HG03108 (cell line): ENCODE results near the gene UGT2A2.
"Not testable (repeated sequence)": the region's sequence is repeated elsewhere in the genome, so short reads cannot be mapped to it uniquely, and the experiment has no call there.

ENCODE experiments used
- ATAC-seq: cut with Tn5 transposase; IDR thresholded peaks from one replicate; pipeline ENCODE4 v1.9.1; 2021; ENCODE audit warnings: moderate library complexity; ENCODE audit not compliant: unreplicated experiment

UGT2A2 gene

DNA sequence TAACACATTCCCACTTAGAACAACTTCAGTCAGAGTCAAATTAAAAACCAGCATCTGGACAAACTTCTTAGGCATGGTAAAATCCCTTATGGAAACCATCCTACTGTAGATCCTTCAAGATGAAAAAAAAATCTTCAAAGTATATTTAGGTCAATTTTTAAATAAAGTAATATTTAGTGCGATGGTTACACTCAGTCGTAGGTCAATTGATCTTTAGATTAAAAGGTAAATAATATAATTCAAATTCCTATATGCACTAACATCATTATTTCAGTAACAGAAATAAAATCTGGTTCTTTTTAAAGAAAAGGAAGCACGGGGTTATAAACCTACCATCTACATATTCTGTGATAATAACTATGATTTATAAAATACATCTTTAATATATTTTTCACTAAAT lies at the start of gene UGT2A2:
Gene UGT2A2, minus strand, starts transcription at position 101 of the 400 bp plus-strand sequence. Its CDS starts 2 bp downstream, at position 99.
- ATAC-seq: no peak

DNA sequence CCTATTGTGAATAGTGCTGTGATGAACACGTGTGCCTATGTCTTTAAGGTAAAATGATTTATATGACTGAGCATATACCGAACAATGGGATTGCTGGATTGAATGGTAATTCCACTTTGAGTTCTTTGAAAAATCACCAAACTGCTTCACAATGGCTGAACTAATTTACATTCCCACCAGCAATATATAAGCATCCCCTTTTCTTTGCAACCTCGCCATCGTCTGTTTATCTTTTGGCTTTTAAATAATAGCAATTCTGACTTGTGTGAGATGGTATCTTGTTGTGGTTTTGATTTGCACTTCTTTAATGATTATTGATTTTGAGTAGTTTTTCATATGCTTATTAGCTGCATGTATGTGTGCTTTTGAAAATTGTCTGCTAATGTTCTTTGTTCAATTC lies 45.4 kb upstream of the UGT2A2 start:
- no peak for ATAC-seq

GRCh38 chr4:69668680-69669079 lies 29.2 kb upstream of the UGT2A2 start:
- ATAC-seq: no peak

DNA sequence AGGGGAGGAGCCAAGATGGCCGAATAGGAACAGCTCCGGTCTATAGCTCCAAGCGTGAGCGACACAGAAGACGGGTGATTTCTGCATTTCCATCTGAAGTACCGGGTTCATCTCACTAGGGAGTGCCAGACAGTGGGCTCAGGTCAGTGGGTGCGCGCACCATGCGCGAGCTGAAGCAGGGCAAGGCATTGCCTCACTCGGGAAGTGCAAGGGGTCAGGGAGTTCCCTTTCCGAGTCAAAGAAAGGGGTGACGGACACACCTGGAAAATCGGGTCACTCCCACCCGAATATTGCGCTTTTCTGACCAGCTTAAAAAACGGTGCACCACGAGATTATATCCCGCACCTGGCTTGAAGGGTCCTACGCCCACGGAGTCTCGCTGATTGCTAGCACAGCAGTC lies 24.6 kb upstream of the UGT2A2 start:
- ATAC-seq: not testable (repeated sequence)

- not testable (repeated sequence) for ATAC-seq
Observed at GRCh38 chr4:69661130-69661803, 21.8 kb upstream of the UGT2A2 start.

GRCh38 chr4:69658133-69658532 lies 18.7 kb upstream of the UGT2A2 start:
- ATAC-seq: no peak

DNA sequence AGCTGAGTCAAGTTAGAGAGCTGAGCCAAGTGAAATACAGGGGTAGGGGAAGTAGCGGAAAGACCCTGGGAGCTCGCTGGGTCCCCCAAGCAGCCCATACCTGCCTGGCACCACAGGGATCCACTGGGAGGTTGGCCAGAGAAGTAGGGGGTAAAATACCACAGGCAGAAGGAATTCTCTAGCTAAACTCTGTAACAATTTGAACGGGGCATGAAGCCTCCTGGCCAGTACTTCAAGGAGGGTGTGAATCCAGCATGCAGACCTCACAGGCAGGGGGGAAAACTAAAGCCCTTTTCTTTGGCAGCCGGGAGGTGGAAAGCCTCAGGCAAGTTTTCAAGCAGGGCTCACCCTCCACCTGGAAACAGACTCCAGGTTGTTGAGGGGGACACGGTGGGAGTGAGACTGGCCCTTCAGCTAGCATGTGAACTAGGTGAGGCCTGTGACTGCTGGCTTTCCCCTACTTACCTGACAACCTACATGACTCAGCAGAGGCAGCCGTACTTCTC lies 17.3 kb upstream of the UGT2A2 start:
- no peak for ATAC-seq

DNA sequence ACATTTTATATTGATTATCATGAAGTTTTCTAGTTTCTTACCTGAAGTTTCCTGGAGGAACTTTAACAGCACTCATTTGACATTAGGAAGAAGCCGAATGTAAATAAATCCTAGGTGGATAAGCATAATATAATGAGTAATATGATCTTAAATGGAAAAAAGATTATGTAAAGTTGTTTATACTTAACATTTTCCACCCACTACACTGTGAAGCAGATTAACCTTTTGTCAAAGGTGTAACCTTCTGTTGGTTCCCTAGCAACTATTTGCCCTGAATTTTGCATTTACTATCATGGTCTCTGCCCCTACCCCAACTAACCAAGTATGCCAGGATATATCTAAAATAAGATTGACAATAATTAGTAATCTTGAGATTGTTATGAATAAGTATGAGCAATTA lies 13.7 kb upstream of the UGT2A2 start, which contains the start of gene UGT2A1:
Gene UGT2A1, minus strand, starts transcription at position 101 of the 400 bp plus-strand sequence. CDS start 5,603 bp downstream, outside the sequence.
- no peak for ATAC-seq

- no peak for ATAC-seq
Observed at GRCh38 chr4:69650872-69651271, 11.4 kb upstream of the UGT2A2 start.

DNA sequence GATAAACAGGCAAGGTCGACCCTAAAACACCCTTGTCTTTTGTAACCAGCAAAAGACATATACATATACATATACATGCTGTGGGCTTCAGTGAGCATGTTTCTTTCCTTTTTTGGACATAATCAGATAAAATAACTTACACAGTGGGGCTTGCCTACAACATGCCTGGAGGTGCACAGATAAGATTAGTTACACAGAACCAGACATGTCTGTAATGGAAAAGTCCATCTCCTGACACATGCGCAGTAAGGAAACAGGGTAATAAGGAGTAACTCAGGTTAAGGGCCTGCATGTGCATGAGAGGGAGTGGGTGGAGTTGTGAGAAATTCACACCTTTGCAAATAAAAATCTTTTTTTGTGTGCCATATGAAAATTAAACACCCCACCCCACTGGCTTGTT lies 10.2 kb upstream of the UGT2A2 start:
- no peak for ATAC-seq

GRCh38 chr4:69649207-69649606 lies 9.8 kb upstream of the UGT2A2 start:
- no peak for ATAC-seq

GRCh38 chr4:69642961-69643360 lies 3.5 kb upstream of the UGT2A2 start:
- no peak for ATAC-seq

- ATAC-seq: no peak
Observed at GRCh38 chr4:69640289-69640688, 847 bp upstream of the UGT2A2 start.

- ATAC-seq: no peak
Observed at GRCh38 chr4:69617083-69617694, 22.3 kb downstream of the UGT2A2 start.

DNA sequence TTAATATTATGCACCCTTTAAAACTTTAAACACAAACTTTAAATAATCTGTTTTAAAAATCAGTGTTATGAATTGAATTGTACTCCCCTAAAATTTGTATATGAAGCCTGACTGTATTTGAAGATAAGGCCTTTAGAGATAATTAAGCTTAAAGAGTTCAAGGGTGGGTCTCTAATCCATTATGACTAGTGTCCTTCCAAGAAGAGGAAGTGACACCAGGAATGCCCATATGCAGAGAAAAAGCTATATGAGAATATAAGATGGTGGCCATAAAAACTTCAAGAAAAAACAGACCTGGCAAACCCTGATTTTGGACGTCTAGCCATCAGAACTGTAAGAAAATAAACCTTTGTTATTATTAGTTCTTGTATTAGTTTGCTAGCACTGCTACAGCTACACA lies 29.0 kb downstream of the UGT2A2 start:
- ATAC-seq: no peak

DNA sequence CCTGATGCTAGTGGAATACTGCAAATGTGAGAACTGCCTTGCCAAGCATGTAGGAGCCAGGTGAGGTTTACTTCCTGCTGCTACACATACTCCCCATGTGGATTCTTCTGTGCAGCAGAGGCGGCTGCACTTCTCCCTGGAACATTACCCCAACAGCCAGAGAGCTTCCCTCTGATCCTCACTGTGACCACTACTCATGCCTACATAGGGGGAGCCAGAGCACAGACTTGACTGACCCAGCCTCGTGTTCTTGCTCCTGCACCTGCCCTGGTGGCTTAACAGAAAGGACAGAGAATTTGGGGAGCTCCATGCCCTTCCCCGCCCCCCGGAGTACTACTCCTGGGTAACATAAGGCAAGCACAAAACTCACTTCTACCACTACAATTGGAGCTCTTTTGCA lies 38.4 kb downstream of the UGT2A2 start:
- no peak for ATAC-seq

- ATAC-seq: no peak
Observed at GRCh38 chr4:69600013-69600412, 39.4 kb downstream of the UGT2A2 start.

- no peak for ATAC-seq
Observed at GRCh38 chr4:69594382-69594781, 45.1 kb downstream of the UGT2A2 start.

- no peak for ATAC-seq
Observed at GRCh38 chr4:69591364-69591763, 48.1 kb downstream of the UGT2A2 start.

DNA sequence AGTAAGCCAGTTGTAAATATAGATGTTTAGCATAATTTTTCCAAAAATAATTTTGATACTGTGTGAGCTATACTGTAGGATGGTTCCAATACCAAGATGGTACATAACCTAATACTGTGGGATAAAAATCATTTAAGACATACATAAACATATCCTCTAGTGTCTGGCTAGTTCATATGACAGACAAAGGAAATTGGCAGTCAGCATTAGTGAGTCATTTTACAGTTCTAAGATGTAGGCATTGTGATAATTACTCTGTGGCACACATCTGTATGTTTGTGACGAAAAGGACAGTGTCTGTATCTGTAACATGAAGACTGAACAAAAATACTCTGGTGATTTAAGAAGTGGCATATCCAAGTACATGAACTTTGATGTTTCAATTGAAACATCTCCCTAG lies 49.6 kb downstream of the UGT2A2 start:
- no peak for ATAC-seq

DNA sequence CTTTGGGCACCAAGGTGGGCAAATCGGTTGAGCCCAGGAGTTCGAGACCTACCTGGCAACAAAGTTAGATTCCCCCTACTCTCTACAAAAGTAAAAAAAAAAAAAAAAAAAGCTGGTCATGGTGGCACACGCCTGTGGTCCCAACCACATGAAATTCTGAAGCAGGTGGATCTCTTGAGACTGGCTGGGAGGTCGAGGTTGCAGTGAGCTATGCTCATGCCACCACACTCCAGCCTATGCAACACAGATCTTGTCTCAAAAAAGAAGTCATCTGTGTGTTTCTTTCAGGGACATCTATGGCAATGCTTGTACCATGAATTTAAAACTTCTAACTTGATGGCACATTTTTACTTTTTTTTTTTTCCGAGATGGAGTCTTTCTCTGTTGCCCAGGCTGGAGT lies 55.3 kb downstream of the UGT2A2 start:
- no peak for ATAC-seq

DNA sequence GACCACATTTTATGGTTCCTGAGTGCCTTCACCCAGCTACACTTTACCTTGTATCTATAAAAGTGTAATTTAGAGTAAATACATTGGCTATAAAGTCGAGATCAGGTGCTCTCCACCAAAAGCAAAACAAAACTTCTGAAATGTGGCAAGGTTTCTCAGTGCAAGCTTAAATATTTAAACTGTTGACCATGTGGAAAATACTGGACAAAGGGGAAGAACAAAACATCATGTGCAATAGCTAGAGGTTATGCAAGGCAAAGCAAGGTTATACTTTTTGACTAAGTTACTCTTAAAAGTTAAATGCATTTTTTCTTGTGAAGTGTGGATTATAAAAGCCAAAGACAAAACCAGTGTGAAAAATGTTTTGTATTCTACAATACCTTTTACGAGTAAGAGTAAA lies 55.9 kb downstream of the UGT2A2 start:
- ATAC-seq: no peak
